Measurements from ENCODE around the gene MOB3A. TPM values are rescaled to one million over a fixed set of nuclear protein-coding genes. Genes with fewer than 3 reads are reported as not detected.
"Not testable (repeated sequence)": the region's sequence is repeated elsewhere in the genome, so short reads cannot be mapped to it uniquely, and the experiment has no call there.

Gene MOB3A
- total and polyA plus RNA-seq, 4 donors, result 3.4 to 8.7 (median 6.5) TPM

- Histone ChIP-seq H3K36me3 (ENCODE audit: control insufficient read depth in 4 of 4, insufficient read depth in 3 of 4, low read depth in 1 of 4, low read length in 3 of 4) (peaks cover 3 to 22% (median 10%) of the 10 kb centered on the region in 4 donors), H3K4me1 (ENCODE audit: control insufficient read depth in 4 of 4, insufficient read depth in 4 of 4, low read length in 3 of 4) (peaks cover 7 to 31% (median 16%) of the 10 kb centered on the region in 4 donors), H3K9me3 (ENCODE audit: control insufficient read depth in 4 of 4, low read length in 3 of 4) (no peaks in the 10 kb centered on the region), H3K4me3 (ENCODE audit: low read depth in 1 of 3, low read length in 3 of 3) (peak within 1 kb of the TSS; percentile 59 to 74 (median 64)), H3K27me3 (ENCODE audit: control insufficient read depth in 4 of 4, insufficient read depth in 4 of 4, low read length in 3 of 4) (no peaks in the 10 kb centered on the region), H3K27ac (ENCODE audit: low read depth in 1 of 2, low read length in 2 of 2) (peak within 1 kb of the TSS; percentile 83 to 94), H3K9ac (ENCODE audit: low read depth in 1 of 2, low read length in 2 of 2) (peak within 1 kb of the TSS; percentile 25 to 71)
- peak; percentile 100 for DNase-seq (ENCODE audit: low spot score)
- WGBS, result under 1% methylated on average over 70 of the region's 70 CpGs
- peak; percentile 33 for TF ChIP-seq CTCF (IDR thresholded peaks at IDR 0.05; ENCODE audit: low read depth, low read length, missing input control)
- TF ChIP-seq SP1 (IDR thresholded peaks at IDR 0.05), result peak; percentile 24
- no peak for TF ChIP-seq JUND (IDR thresholded peaks at IDR 0.05)
- TF ChIP-seq EGR1 (IDR thresholded peaks at IDR 0.05; ENCODE audit: low read depth in 2 of 2), result peak in 1 of 2 donors; percentile 7
- no peak for TF ChIP-seq TAF1 (conservative IDR thresholded peaks at IDR 0.05)
- no peak for TF ChIP-seq FOXA2 (IDR thresholded peaks at IDR 0.05)
- TF ChIP-seq NR2F2 (IDR thresholded peaks at IDR 0.05), result no peak
- peak in 1 of 2 donors; percentile 15 for TF ChIP-seq GABPA (IDR thresholded peaks at IDR 0.05 in 1 of 2, conservative IDR thresholded peaks at IDR 0.05 in 1 of 2)
- peak in 1 of 2 donors; percentile 59 for TF ChIP-seq RAD21 (IDR thresholded peaks at IDR 0.05)
Observed at GRCh38 chr19:2096480-2097202, 515 bp upstream of the MOB3A start, which contains the start of gene IZUMO4. TSS of gene IZUMO4 (plus strand) at chr19:2096915. CDS start at chr19:2096946, 31 bp downstream.

- H3K27me3 ChIP-seq (ENCODE audit: control insufficient read depth in 4 of 4, insufficient read depth in 4 of 4, low read length in 3 of 4); H3K9me3 ChIP-seq (ENCODE audit: control insufficient read depth in 4 of 4, low read length in 3 of 4); H3K4me3 ChIP-seq (ENCODE audit: low read depth in 1 of 3, low read length in 3 of 3); H3K36me3 ChIP-seq (ENCODE audit: control insufficient read depth in 4 of 4, insufficient read depth in 3 of 4, low read depth in 1 of 4, low read length in 3 of 4); DNase-seq (ENCODE audit: low spot score); H3K9ac ChIP-seq (ENCODE audit: low read depth in 1 of 2, low read length in 2 of 2): not testable (repeated sequence)
- Histone ChIP-seq H3K27ac (ENCODE audit: low read depth in 1 of 2, low read length in 2 of 2) (peak overlapping the region in 1 of 2 donors; percentile 35), H3K4me1 (ENCODE audit: control insufficient read depth in 4 of 4, insufficient read depth in 4 of 4, low read length in 3 of 4) (peaks cover 3 to 36% (median 17%) of the 10 kb centered on the region in 4 donors)
- 95% methylated on average over 13 of the region's 13 CpGs for WGBS
Observed at GRCh38 chr19:2091926-2092525, 4.1 kb downstream of the MOB3A start.

GRCh38 chr19:2089727-2090053 lies 6.4 kb downstream of the MOB3A start:
- TF ChIP-seq JUND (IDR thresholded peaks at IDR 0.05) (no peak), HNF4G (IDR thresholded peaks at IDR 0.05) (no peak), HNF4A (conservative IDR thresholded peaks at IDR 0.05) (no peak)
- DNase-seq (ENCODE audit: low spot score), result no peak
- 92% methylated on average over 2 of the region's 2 CpGs for WGBS
- Histone ChIP-seq H3K4me1 (ENCODE audit: control insufficient read depth in 4 of 4, insufficient read depth in 4 of 4, low read length in 3 of 4) (peaks cover 0 to 27% (median 9%) of the 10 kb centered on the region in 4 donors), H3K9ac (ENCODE audit: low read depth in 1 of 2, low read length in 2 of 2) (no peak overlapping the region), H3K9me3 (ENCODE audit: control insufficient read depth in 4 of 4, low read length in 3 of 4) (no peaks in the 10 kb centered on the region), H3K27ac (ENCODE audit: low read depth in 1 of 2, low read length in 2 of 2) (peak overlapping the region in 1 of 2 donors; percentile 61), H3K4me3 (ENCODE audit: low read depth in 1 of 3, low read length in 3 of 3) (no peak overlapping the region), H3K36me3 (ENCODE audit: control insufficient read depth in 4 of 4, insufficient read depth in 3 of 4, low read depth in 1 of 4, low read length in 3 of 4) (no peaks in the 10 kb centered on the region), H3K27me3 (ENCODE audit: control insufficient read depth in 4 of 4, insufficient read depth in 4 of 4, low read length in 3 of 4) (no peaks in the 10 kb centered on the region)
